Liver (tissue), 9 donors: ENCODE data around the gene SLC24A3. TPM values are rescaled to one million over a fixed set of nuclear protein-coding genes. Genes with fewer than 3 reads are reported as not detected.

Experiments used
- DNase-seq: peaks from one replicate; pipeline ENCODE4 v3.0.0-alpha.2; 2017; ENCODE audit warnings: low spot score
- H3K27ac ChIP-seq, 2 donors: one replicate each; pipeline ENCODE4 v1.7.0; 2013; ENCODE audit warnings: inconsistent platforms in 2 of 2, low read length in 2 of 2, control low read depth in 1 of 2, low read depth in 1 of 2, mild to moderate bottlenecking in 1 of 2
- H3K27me3 ChIP-seq, 4 donors: one replicate each; pipeline versions ENCODE4 v1.6.1 to v1.7.0; 2013; ENCODE audit warnings: low read length in 3 of 4, inconsistent platforms in 1 of 4, mild to moderate bottlenecking in 1 of 4, moderate library complexity in 1 of 4; ENCODE audit not compliant: control insufficient read depth in 4 of 4, insufficient read depth in 4 of 4
- H3K36me3 ChIP-seq, 4 donors: one replicate each; pipeline versions ENCODE4 v1.6.1 to v1.7.0; 2013; ENCODE audit warnings: low read length in 3 of 4, mild to moderate bottlenecking in 3 of 4, low read depth in 1 of 4, moderate library complexity in 1 of 4; ENCODE audit not compliant: control insufficient read depth in 4 of 4, insufficient read depth in 3 of 4
- H3K4me1 ChIP-seq, 4 donors: one replicate each; pipeline versions ENCODE4 v1.6.1 to v1.7.0; 2013; ENCODE audit warnings: low read length in 3 of 4, mild to moderate bottlenecking in 3 of 4, moderate library complexity in 1 of 4; ENCODE audit not compliant: control insufficient read depth in 4 of 4, insufficient read depth in 4 of 4
- H3K4me3 ChIP-seq, 3 donors: one replicate each; pipeline versions ENCODE4 v1.6.1 to v1.7.0; 2013; ENCODE audit warnings: low read length in 3 of 3, control low read depth in 1 of 3, low read depth in 1 of 3, mild to moderate bottlenecking in 1 of 3
- H3K9ac ChIP-seq, 2 donors: one replicate each; pipeline ENCODE4 v1.7.0; 2013; ENCODE audit warnings: low read length in 2 of 2, mild to moderate bottlenecking in 2 of 2, moderate library complexity in 2 of 2, control low read depth in 1 of 2, low read depth in 1 of 2
- H3K9me3 ChIP-seq, 4 donors: one replicate each; pipeline versions ENCODE4 v1.6.1 to v1.7.0; 2013; ENCODE audit warnings: low read length in 3 of 4; ENCODE audit not compliant: control insufficient read depth in 4 of 4
- ATF3 ChIP-seq: IDR thresholded peaks from 2 replicates; pipeline ENCODE4 v1.6.1; 2016; ENCODE audit warnings: antibody characterized with exemption
- CTCF ChIP-seq: fragments of 150-350 bp; IDR thresholded peaks from 2 replicates; pipeline ENCODE4 v1.5.1; 2017; ENCODE audit warnings: improper control_type of control experiment, low read depth, low read length; ENCODE audit not compliant: missing input control
- FOXA1 ChIP-seq: IDR thresholded peaks from 2 replicates; pipeline ENCODE4 v1.6.1; 2016; ENCODE audit warnings: antibody characterized with exemption
- FOXA2 ChIP-seq: IDR thresholded peaks from 2 replicates; pipeline ENCODE4 v1.6.1; 2016; ENCODE audit warnings: antibody characterized with exemption
- HNF4A ChIP-seq, 2 donors: conservative IDR thresholded peaks; 2 replicates each; pipeline ENCODE4 v1.6.1; 2016; ENCODE audit warnings: antibody characterized with exemption in 2 of 2, mild to moderate bottlenecking in 2 of 2
- HNF4G ChIP-seq: IDR thresholded peaks from 2 replicates; pipeline ENCODE4 v1.6.1; 2016; ENCODE audit warnings: antibody characterized with exemption
- JUND ChIP-seq, 2 donors: IDR thresholded peaks; 2 replicates each; pipeline ENCODE4 v1.6.1; 2016; ENCODE audit warnings: antibody characterized with exemption in 2 of 2
- MAX ChIP-seq: IDR thresholded peaks from 2 replicates; pipeline ENCODE4 v1.6.1; 2016; ENCODE audit warnings: antibody characterized with exemption
- NR2F2 ChIP-seq: IDR thresholded peaks from 2 replicates; pipeline ENCODE4 v1.6.1; 2016; ENCODE audit warnings: antibody characterized with exemption
- RAD21 ChIP-seq, 2 donors: IDR thresholded peaks; 2 replicates each; pipeline ENCODE4 v1.6.1; 2016; ENCODE audit warnings: antibody characterized with exemption in 2 of 2, mild to moderate bottlenecking in 2 of 2
- SP1 ChIP-seq: IDR thresholded peaks from 2 replicates; pipeline ENCODE4 v1.6.1; 2018; ENCODE audit warnings: antibody characterized with exemption, mild to moderate bottlenecking
- TAF1 ChIP-seq: conservative IDR thresholded peaks from 2 replicates; pipeline ENCODE4 v1.6.1; 2016; ENCODE audit warnings: antibody characterized with exemption, mild to moderate bottlenecking
- YY1 ChIP-seq: IDR thresholded peaks from 2 replicates; pipeline ENCODE4 v1.6.1; 2016; ENCODE audit warnings: antibody characterized with exemption, mild to moderate bottlenecking
- WGBS: extraction: QIAGEN DNeasy Blood & Tissue Kit; methylation state at CpG from one replicate; pipeline ENCODE4 v1.1.7; 2013; 5-methylcytosine and 5-hydroxymethylcytosine counted together
- polyA plus RNA-seq, 2 donors: library from polyadenylated mRNA; stranded (reverse) in 1 of 2; unstranded in 1 of 2; fragments of 200-250 nt in 1 of 2; fragments of >200 nt in 1 of 2; fragmentation: Nextera tagmentation in 1 of 2; extraction: Ambion mirVana in 1 of 2; gene quantifications; one replicate each; pipeline versions ENCODE4 v1.2.1 to v1.2.3, GENCODE V29; 2013 to 2015
- total RNA-seq, 2 donors: library from RNA; depleted of rRNA; stranded (reverse); fragments of >200 nt; gene quantifications; one replicate each; pipeline ENCODE4 v1.2.3, GENCODE V29; 2014
- TF ChIP-seq, protein P1 (sequence below): IDR thresholded peaks from 2 replicates; pipeline ENCODE4 v1.6.1; 2016; ENCODE audit warnings: antibody characterized with exemption
- TF ChIP-seq, protein P2 (sequence below): IDR thresholded peaks from 2 replicates; pipeline ENCODE4 v1.6.1; 2016; ENCODE audit warnings: antibody characterized with exemption, mild to moderate bottlenecking
- donor health status: healthy.
- donor health status: healthy.
- donor health status: healthy.
- donor health status: healthy.
- donor health status: healthy.

The SLC24A3 gene
- total and polyA plus RNA-seq, 4 donors = 0.28 to 1.8 (median 0.46) TPM

DNA sequence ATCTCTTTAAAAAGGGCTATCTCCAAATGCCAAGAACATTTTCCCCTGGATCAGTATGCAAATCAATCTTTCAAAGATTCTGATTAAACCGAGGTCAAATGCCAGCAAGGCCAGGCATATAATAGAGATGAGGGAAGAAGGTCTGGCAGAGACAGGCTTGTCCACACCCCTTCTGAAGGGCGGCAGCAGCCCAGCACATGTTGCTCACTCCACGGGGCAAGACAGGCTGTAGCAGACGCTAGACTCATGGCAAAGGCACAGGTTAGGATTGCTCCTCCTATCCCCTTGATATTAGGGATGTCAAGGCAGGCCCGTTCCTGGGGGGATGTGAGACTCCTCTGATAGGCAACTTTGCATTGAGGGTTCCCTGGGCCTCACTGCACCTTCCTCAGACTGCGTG, 440.9 kb downstream of the SLC24A3 start:
- Histone ChIP-seq H3K9me3 (no peaks in the 10 kb centered on the region), H3K36me3 (no peaks in the 10 kb centered on the region), H3K4me1 (peaks cover 0 to 7% (median 0%) of the 10 kb centered on the region in 4 donors), H3K9ac (no peak overlapping the region), H3K27me3 (peaks cover 0 to 2% (median 0%) of the 10 kb centered on the region in 4 donors), H3K4me3 (no peak overlapping the region), H3K27ac (no peak overlapping the region)
- WGBS = 87% methylated on average over 6 of the region's 6 CpGs
- DNase-seq = no peak
- TF ChIP-seq, protein P1, sequence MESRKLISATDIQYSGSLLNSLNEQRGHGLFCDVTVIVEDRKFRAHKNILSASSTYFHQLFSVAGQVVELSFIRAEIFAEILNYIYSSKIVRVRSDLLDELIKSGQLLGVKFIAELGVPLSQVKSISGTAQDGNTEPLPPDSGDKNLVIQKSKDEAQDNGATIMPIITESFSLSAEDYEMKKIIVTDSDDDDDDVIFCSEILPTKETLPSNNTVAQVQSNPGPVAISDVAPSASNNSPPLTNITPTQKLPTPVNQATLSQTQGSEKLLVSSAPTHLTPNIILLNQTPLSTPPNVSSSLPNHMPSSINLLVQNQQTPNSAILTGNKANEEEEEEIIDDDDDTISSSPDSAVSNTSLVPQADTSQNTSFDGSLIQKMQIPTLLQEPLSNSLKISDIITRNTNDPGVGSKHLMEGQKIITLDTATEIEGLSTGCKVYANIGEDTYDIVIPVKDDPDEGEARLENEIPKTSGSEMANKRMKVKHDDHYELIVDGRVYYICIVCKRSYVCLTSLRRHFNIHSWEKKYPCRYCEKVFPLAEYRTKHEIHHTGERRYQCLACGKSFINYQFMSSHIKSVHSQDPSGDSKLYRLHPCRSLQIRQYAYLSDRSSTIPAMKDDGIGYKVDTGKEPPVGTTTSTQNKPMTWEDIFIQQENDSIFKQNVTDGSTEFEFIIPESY = no peak
- TF ChIP-seq RAD21 (IDR thresholded peaks at IDR 0.05) (no peak), NR2F2 (no peak), FOXA2 (no peak), FOXA1 (no peak), YY1 (no peak), CTCF (no peak), MAX (no peak), ATF3 (no peak), JUND (IDR thresholded peaks at IDR 0.05) (no peak), TAF1 (no peak), HNF4A (conservative IDR thresholded peaks at IDR 0.05) (no peak)
- TF ChIP-seq, protein P2, sequence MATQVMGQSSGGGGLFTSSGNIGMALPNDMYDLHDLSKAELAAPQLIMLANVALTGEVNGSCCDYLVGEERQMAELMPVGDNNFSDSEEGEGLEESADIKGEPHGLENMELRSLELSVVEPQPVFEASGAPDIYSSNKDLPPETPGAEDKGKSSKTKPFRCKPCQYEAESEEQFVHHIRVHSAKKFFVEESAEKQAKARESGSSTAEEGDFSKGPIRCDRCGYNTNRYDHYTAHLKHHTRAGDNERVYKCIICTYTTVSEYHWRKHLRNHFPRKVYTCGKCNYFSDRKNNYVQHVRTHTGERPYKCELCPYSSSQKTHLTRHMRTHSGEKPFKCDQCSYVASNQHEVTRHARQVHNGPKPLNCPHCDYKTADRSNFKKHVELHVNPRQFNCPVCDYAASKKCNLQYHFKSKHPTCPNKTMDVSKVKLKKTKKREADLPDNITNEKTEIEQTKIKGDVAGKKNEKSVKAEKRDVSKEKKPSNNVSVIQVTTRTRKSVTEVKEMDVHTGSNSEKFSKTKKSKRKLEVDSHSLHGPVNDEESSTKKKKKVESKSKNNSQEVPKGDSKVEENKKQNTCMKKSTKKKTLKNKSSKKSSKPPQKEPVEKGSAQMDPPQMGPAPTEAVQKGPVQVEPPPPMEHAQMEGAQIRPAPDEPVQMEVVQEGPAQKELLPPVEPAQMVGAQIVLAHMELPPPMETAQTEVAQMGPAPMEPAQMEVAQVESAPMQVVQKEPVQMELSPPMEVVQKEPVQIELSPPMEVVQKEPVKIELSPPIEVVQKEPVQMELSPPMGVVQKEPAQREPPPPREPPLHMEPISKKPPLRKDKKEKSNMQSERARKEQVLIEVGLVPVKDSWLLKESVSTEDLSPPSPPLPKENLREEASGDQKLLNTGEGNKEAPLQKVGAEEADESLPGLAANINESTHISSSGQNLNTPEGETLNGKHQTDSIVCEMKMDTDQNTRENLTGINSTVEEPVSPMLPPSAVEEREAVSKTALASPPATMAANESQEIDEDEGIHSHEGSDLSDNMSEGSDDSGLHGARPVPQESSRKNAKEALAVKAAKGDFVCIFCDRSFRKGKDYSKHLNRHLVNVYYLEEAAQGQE = no peak

GRCh38 chr20:19654921-19655320, 442.5 kb downstream of the SLC24A3 start:
- 97% methylated on average over 8 of the region's 8 CpGs for WGBS
- Histone ChIP-seq H3K9ac (no peak overlapping the region), H3K36me3 (no peaks in the 10 kb centered on the region), H3K27ac (no peak overlapping the region), H3K27me3 (peaks cover 0 to 2% (median 0%) of the 10 kb centered on the region in 4 donors), H3K4me3 (no peak overlapping the region), H3K9me3 (no peaks in the 10 kb centered on the region), H3K4me1 (peaks cover 0 to 7% (median 0%) of the 10 kb centered on the region in 4 donors)
- TF ChIP-seq SP1 (no peak), ATF3 (no peak), JUND (IDR thresholded peaks at IDR 0.05) (no peak), MAX (no peak), HNF4G (no peak), FOXA1 (no peak), YY1 (no peak)
- TF ChIP-seq, protein P1 = no peak
- no peak for DNase-seq
